ENCODE data around the gene SGSM2.
A peak's percentile ranks its signal among the peaks of the same experiment; 100 is the strongest.

Gene SGSM2

DNA sequence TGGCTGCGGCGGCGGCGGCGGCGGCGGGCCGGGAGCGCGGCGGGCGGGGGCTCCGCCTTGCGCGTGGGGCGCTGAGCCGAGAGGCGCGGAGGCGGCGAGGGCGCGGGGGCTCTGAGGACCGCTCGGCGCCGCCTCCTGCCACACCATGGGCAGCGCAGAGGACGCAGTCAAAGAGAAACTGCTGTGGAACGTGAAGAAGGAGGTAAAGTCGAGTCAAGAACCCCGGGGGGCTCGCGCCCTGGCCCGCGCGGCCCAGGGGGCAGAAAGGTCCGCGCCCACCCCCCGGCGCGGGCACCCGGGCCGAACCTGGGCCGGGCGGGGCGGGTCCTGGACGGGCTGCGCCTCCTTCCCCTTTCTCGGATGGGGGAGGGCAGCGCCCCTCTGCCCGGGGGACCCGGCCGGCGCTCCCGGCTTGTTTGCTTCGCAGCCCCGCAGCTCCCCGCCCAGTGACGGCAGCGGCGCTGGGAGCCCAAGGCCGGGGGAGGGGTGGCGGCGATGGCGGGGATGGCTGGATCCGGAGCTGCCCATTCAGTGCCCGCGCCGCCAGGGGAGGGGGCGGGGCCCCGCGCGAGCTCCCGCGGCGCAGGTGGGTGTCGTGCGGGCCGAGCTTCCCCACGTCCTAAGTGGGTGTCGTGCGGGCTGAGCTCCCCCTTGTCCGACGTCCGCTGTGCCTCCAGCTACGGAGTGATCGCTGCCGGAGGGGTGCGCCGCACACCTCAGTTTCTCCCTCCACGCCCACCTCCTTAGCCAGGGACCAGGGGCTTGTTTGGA, 428 bp downstream of the SGSM2 start:
- peak; percentile 29 to 30 for DNase-seq (ENCODE audit: low read depth in 1 of 2, low spot score in 1 of 2)

GRCh38 chr17:2338315-2338657, 985 bp downstream of the SGSM2 start:
- DNase-seq (ENCODE audit: low read depth in 1 of 2, low spot score in 1 of 2) = no peak

- DNase-seq (ENCODE audit: low read depth in 1 of 2, low spot score in 1 of 2) = no peak
Observed at GRCh38 chr17:2343421-2343820, 6.1 kb downstream of the SGSM2 start.

GRCh38 chr17:2344528-2344927, 7.2 kb downstream of the SGSM2 start:
- DNase-seq (ENCODE audit: low read depth in 1 of 2, low spot score in 1 of 2) = no peak

DNA sequence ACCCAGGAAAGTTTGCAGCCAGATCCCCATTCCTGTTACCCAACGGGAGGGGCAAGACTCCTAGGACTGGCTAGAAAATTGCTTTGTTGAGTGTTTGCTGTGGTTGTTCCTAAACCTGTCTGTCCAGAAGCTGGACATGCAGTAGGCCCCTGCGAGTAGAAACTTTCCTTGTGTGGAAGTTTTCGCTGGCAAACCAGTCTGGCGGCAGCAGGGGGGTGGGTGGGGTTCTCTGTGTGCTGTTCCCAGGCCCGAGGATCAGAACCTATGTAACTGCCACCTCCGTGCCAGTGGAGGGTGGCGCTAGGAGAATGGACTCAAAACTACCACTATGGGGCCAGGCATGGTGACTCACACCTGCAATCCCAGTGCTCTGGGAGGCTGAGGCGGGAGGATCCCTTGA, 9.2 kb downstream of the SGSM2 start:
- no peak for DNase-seq (ENCODE audit: low read depth in 1 of 2, low spot score in 1 of 2)

- no peak for DNase-seq (ENCODE audit: low read depth in 1 of 2, low spot score in 1 of 2)
Observed at GRCh38 chr17:2347805-2348685, 10.7 kb downstream of the SGSM2 start.

GRCh38 chr17:2351269-2351668, 14.0 kb downstream of the SGSM2 start:
- no peak for DNase-seq (ENCODE audit: low read depth in 1 of 2, low spot score in 1 of 2)

GRCh38 chr17:2354311-2354710, 17.0 kb downstream of the SGSM2 start:
- DNase-seq (ENCODE audit: low read depth in 1 of 2, low spot score in 1 of 2) = no peak

DNA sequence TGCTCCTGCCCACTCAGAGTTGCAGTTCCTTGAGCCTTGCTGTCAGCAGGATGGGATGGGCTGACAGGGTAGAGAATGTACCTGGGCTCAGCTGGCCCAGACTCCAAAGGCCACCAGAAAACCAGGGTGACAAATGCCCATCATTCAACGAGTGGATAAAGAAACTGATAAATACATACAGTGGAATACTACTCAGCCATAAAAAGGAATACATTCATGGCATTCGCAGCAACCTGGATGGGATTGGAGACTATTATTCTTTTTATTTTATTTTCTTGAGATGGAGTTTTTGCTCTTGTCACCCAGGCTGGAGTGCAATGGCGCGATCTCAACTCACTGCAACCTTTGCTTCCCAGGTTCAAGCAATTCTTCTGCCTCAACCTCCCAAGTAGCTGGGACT, 19.9 kb downstream of the SGSM2 start:
- DNase-seq (ENCODE audit: low read depth in 1 of 2, low spot score in 1 of 2) = no peak

- no peak for DNase-seq (ENCODE audit: low read depth in 1 of 2, low spot score in 1 of 2)
Observed at GRCh38 chr17:2357931-2358434, 20.7 kb downstream of the SGSM2 start.

DNA sequence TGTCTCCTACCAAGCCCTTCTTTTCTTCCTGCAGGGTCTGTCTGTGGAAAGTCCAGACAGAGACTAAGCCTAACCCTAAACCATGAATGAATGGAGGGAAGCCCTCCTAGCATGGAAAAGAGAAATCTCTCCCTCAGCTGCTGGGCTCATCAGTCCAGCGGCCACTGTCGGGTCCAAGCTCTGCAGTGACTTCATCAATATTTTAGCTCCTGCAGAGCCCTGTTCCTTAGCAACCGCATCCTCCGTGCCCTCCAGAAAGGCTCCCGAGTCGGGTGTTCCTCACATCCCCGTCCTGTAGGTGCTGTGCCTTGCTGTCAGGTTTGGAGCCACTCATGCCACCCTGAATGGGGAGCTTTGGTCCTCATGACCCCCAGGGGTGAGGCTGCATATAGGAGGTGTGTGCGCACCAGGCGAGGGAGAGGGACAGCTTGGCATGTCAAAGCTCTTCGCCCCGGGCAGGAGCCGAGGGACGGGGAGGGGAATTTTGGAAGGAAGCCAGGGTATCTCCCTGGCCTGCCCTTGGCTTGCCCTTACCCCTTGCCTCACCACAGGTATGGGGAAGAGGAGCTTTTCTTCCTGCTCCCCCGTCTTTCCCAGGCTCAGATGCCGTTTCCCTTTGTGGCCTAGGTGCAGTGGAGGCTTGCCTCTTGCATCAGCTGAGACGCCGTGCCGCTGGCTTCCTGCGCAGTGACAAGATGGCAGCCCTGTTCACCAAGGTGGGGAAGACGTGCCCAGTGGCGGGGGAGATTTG, 23.9 kb downstream of the SGSM2 start:
- no peak for DNase-seq (ENCODE audit: low read depth in 1 of 2, low spot score in 1 of 2)

DNA sequence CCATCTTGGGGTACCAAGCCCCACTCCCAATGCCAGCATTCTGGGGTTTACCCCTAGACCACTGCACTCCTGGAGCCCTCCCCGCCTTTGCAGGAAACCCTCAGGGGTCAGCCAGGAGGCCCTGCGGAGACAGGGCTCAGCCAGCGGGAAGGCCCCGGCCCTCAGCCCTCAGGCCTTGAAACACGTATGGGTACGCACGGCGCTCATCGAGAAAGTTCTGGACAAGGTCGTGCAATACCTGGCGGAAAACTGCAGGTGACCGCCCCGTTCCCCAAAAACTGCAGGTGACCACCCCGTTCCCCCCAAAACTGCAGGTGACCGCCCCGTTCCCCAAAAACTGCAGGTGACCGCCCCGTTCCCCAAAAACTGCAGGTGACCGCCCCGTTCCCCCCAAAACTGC, 24.7 kb downstream of the SGSM2 start:
- no peak for DNase-seq (ENCODE audit: low read depth in 1 of 2, low spot score in 1 of 2)

- no peak for DNase-seq (ENCODE audit: low read depth in 1 of 2, low spot score in 1 of 2)
Observed at GRCh38 chr17:2362416-2362815, 25.1 kb downstream of the SGSM2 start.

- no peak for DNase-seq (ENCODE audit: low read depth in 1 of 2, low spot score in 1 of 2)
Observed at GRCh38 chr17:2362881-2363280, 25.6 kb downstream of the SGSM2 start.

DNA sequence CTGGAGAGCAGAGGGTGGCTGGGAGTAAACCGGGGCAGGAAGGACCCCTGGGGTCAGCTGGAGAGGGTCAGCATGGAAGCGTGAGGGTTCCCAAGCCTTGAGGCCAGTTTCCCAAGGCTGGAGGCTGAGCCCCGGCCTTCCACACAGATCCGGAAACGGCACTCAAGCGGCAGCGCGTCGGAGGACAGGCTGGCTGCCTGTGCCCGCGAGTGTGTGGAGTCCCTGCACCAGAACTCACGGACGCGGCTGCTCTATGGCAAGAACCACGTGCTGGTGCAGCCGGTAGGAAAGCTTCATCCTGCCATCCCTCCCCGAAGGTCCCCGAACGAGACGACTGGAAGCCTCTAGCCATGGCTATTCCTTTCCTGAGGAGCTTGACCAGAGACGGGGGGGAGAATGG, 26.0 kb downstream of the SGSM2 start:
- no peak for DNase-seq (ENCODE audit: low read depth in 1 of 2, low spot score in 1 of 2)

DNA sequence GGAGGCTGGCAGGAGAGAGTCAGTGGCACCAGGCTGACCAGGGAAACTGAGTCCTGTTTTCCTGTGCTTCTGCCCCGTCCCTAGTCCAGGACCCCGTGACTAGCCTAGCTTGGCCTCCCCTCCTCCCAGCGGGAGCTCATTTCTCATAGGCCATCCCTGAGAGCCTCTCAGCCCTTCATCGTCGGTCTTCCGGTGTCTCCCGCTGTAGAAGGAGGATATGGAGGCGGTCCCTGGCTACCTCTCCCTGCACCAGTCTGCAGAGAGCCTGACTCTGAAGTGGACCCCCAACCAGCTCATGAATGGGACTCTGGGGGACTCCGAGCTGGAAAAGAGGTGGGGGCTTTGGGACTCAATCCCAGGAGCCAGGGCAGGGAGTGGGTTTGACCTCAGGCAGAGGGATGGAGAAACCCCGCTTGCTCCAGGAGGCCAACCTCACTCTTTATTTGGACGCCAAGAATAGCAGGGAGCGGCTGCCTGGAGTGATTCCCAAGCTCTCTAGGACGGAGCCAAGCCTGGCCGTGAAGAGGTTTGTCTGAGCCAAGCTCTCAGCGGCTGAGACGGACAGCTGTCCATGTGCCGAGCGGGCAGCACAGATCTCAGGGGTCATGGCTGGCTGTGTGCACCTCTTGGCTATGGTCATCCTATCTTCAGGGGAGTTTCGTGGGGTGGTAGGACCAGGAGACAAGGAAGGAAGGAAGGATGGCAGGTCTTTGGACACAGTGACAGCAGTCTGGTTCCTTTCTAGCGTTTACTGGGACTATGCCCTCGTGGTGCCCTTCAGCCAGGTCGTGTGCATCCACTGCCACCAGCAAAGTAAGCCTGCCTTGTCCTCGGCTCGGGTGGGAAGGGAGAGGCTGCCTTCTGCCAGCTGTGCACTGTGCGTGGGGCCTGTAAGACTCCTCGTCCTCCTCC, 26.8 kb downstream of the SGSM2 start:
- no peak for DNase-seq (ENCODE audit: low read depth in 1 of 2, low spot score in 1 of 2)

DNA sequence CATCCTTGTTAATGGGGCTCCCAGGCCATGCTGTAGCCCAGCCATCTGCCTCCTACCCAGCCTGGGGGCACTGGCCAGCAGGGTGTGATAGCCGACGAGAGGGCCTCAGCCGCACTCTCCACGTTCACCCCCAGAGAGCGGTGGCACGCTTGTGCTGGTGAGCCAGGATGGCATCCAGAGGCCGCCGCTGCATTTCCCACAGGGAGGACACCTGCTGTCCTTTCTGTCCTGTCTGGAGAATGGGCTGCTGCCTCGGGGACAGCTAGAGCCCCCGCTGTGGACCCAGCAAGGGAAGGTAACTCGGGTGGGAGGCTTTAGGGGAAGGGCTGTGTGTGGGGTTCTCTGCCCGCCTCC, 27.4 kb downstream of the SGSM2 start:
- DNase-seq (ENCODE audit: low read depth in 1 of 2, low spot score in 1 of 2) = no peak

- no peak for DNase-seq (ENCODE audit: low read depth in 1 of 2, low spot score in 1 of 2)
Observed at GRCh38 chr17:2365132-2365531, 27.8 kb downstream of the SGSM2 start.

- no peak for DNase-seq (ENCODE audit: low read depth in 1 of 2, low spot score in 1 of 2)
Observed at GRCh38 chr17:2366747-2367494, 29.6 kb downstream of the SGSM2 start.

GRCh38 chr17:2368359-2368758, 31.1 kb downstream of the SGSM2 start:
- DNase-seq (ENCODE audit: low read depth in 1 of 2, low spot score in 1 of 2) = no peak
